Measurements from ENCODE around the gene IDH2. TPM values are rescaled to one million over a fixed set of nuclear protein-coding genes. Genes with fewer than 3 reads are reported as not detected.

Gene IDH2
- total and polyA plus RNA-seq, 2 donors from 2014 or later, result 87.0 to 545 TPM

GRCh38 chr15:90062462-90062932 lies 39.8 kb downstream of the IDH2 start:
- Histone ChIP-seq H3K4me1 (ENCODE audit: control insufficient read depth in 2 of 3, insufficient read depth in 2 of 3, low read depth in 1 of 3, low read length in 3 of 3) (peaks cover 0 to 44% (median 12%) of the 10 kb centered on the region in 3 donors), H3K4me3 (ENCODE audit: low read length in 3 of 3) (no peak overlapping the region), H3K27me3 (ENCODE audit: control insufficient read depth, insufficient read depth, low read length) (no peaks in the 10 kb centered on the region), H3K9ac (ENCODE audit: low read length in 3 of 3) (no peak overlapping the region), H3K36me3 (ENCODE audit: control insufficient read depth in 2 of 3, insufficient read depth in 3 of 3, low read length in 3 of 3) (no peaks in the 10 kb centered on the region), H3K27ac (ENCODE audit: low read depth in 2 of 2, low read length in 2 of 2) (peak overlapping the region; percentile 5 to 64), H3K9me3 (ENCODE audit: control insufficient read depth in 2 of 3, insufficient read depth in 1 of 3, low read length in 3 of 3) (no peaks in the 10 kb centered on the region)
- TF ChIP-seq CTCF (IDR thresholded peaks at IDR 0.05; ENCODE audit: borderline replicate concordance, extremely low read depth, insufficient read depth), result no peak
- intact Hi-C loops (cut with DNase I), result loop anchor here (10.0 kb wide), 1 partner anchor 158 kb away; no protein-coding TSS in a partner anchor
- DNase-seq, result peak; percentile 63 to 86 (median 70)
- no peak for FAIRE-seq

GRCh38 chr15:90062023-90062442 lies 40.2 kb downstream of the IDH2 start:
- Histone ChIP-seq H3K4me1 (ENCODE audit: control insufficient read depth in 2 of 3, insufficient read depth in 2 of 3, low read depth in 1 of 3, low read length in 3 of 3) (peaks cover 0 to 44% (median 12%) of the 10 kb centered on the region in 3 donors), H3K27ac (ENCODE audit: low read depth in 2 of 2, low read length in 2 of 2) (peak overlapping the region; percentile 5 to 64), H3K9me3 (ENCODE audit: control insufficient read depth in 2 of 3, insufficient read depth in 1 of 3, low read length in 3 of 3) (no peaks in the 10 kb centered on the region), H3K36me3 (ENCODE audit: control insufficient read depth in 2 of 3, insufficient read depth in 3 of 3, low read length in 3 of 3) (no peaks in the 10 kb centered on the region), H3K4me3 (ENCODE audit: low read length in 3 of 3) (no peak overlapping the region), H3K27me3 (ENCODE audit: control insufficient read depth, insufficient read depth, low read length) (no peaks in the 10 kb centered on the region), H3K9ac (ENCODE audit: low read length in 3 of 3) (no peak overlapping the region)
- FAIRE-seq (no peak), DNase-seq (peak; percentile 77 to 90 (median 85))
- intact Hi-C loops (cut with DNase I), result loop anchor here (10.0 kb wide), 1 partner anchor 157 kb away; no protein-coding TSS in a partner anchor
- TF ChIP-seq CTCF (IDR thresholded peaks at IDR 0.05; ENCODE audit: borderline replicate concordance, extremely low read depth, insufficient read depth), result no peak

GRCh38 chr15:90060797-90061196 lies 41.5 kb downstream of the IDH2 start:
- TF ChIP-seq CTCF (IDR thresholded peaks at IDR 0.05; ENCODE audit: borderline replicate concordance, extremely low read depth, insufficient read depth), result no peak
- H3K9ac ChIP-seq (ENCODE audit: low read length in 3 of 3), result no peak overlapping the region
- DNase-seq (no peak), FAIRE-seq (no peak)
- no peaks in the 10 kb centered on the region for H3K36me3 ChIP-seq (ENCODE audit: control insufficient read depth in 2 of 3, insufficient read depth in 3 of 3, low read length in 3 of 3)
- H3K4me3 ChIP-seq (ENCODE audit: low read length in 3 of 3), result no peak overlapping the region
- no peaks in the 10 kb centered on the region for H3K27me3 ChIP-seq (ENCODE audit: control insufficient read depth, insufficient read depth, low read length)
- H3K9me3 ChIP-seq (ENCODE audit: control insufficient read depth in 2 of 3, insufficient read depth in 1 of 3, low read length in 3 of 3), result no peaks in the 10 kb centered on the region
- H3K4me1 ChIP-seq (ENCODE audit: control insufficient read depth in 2 of 3, insufficient read depth in 2 of 3, low read depth in 1 of 3, low read length in 3 of 3), result peaks cover 0 to 44% (median 12%) of the 10 kb centered on the region in 3 donors
- no peak overlapping the region for H3K27ac ChIP-seq (ENCODE audit: low read depth in 2 of 2, low read length in 2 of 2)
- intact Hi-C loops (cut with DNase I), result loop anchor here (10.0 kb wide), 1 partner anchor 156 kb away; no protein-coding TSS in a partner anchor

All from kidney (tissue), 14 donors.